HG02840 (cell line): ENCODE data around the gene AEBP1.

Experiments used
- ATAC-seq: cut with Tn5 transposase; IDR thresholded peaks from one replicate; pipeline ENCODE4 v1.9.1; 2021; ENCODE audit warnings: mild to moderate bottlenecking, moderate library complexity, moderate number of reproducible peaks; ENCODE audit not compliant: unreplicated experiment, low FRiP score

AEBP1 gene

GRCh38 chr7:44150966-44151941 is 47.1 kb downstream of the AEBP1 start:
- ATAC-seq, result no peak

DNA sequence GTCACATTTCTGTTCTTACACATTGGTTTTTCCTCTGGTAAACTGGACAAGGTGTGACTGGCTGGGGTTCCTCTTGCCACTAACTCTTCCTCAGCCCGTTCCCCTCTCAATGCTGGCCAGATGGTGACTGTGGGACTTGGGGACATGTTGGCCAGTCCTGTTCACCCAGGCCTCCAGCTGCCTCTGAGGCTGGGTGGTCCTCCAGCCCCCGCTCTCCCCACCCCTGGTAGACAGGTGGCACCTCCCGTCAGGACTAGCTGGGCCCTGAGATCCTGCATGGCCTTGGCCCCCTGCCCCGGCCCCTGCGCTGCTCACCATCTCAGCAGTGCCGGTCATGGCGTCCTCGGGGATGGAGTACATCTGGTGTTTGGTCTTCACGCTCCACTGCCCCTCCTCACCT is 47.8 kb downstream of the AEBP1 start:
- ATAC-seq, result no peak

DNA sequence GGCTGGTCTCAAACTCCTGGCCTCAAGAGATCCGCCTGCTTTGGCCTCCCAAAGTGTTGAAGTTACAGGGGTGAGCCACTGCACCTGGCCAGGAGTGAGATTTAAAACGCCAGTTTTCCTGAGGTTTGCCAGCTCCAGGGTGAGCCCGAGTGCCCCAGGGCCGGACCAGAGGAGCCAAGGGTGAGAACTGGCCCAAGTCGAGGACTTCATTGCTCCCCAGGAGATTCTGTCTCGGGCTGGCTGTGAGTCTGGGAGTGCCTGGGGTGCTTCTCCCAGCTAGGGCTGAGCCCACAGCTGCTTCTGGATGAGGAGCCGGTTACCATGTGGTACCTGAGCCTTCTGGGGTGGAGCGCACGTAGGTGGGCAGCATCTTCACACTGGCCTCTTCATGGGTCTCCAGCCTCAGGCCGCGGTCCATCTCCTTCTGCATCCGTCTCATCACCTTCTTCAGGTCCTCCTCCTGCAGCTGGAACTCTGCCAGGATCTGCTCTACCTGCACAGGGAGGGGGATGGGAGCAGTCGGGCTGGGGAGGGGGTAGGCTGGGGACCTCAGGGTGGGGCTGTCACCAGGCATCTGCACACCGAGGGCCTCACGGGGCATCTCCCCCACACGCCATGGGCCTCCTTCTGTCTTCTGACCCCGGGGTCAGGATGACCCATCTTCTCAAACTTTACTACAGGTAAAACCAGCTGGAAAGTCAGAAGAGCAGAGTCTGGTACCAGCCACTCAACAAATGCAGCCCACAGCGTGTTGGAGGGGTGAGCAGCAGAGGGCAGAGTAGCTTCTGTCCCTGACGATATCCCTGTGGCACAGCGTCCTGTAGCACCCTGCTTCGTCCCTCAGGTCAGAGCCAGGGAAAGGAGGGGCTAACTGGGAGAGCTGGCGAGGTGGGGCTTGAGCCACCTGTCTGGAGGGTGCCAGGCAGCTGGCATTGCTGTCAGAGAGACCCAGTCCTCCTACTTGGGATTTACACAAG is 49.1 kb downstream of the AEBP1 start:
- no peak for ATAC-seq

GRCh38 chr7:44153948-44154335 is 49.8 kb downstream of the AEBP1 start:
- ATAC-seq, result no peak

- ATAC-seq, result no peak
Measured at GRCh38 chr7:44154703-44155102, 50.6 kb downstream of the AEBP1 start.

GRCh38 chr7:44155191-44156185 is 51.3 kb downstream of the AEBP1 start:
- ATAC-seq, result no peak

- ATAC-seq, result no peak
Measured at GRCh38 chr7:44156453-44157010, 52.4 kb downstream of the AEBP1 start.

DNA sequence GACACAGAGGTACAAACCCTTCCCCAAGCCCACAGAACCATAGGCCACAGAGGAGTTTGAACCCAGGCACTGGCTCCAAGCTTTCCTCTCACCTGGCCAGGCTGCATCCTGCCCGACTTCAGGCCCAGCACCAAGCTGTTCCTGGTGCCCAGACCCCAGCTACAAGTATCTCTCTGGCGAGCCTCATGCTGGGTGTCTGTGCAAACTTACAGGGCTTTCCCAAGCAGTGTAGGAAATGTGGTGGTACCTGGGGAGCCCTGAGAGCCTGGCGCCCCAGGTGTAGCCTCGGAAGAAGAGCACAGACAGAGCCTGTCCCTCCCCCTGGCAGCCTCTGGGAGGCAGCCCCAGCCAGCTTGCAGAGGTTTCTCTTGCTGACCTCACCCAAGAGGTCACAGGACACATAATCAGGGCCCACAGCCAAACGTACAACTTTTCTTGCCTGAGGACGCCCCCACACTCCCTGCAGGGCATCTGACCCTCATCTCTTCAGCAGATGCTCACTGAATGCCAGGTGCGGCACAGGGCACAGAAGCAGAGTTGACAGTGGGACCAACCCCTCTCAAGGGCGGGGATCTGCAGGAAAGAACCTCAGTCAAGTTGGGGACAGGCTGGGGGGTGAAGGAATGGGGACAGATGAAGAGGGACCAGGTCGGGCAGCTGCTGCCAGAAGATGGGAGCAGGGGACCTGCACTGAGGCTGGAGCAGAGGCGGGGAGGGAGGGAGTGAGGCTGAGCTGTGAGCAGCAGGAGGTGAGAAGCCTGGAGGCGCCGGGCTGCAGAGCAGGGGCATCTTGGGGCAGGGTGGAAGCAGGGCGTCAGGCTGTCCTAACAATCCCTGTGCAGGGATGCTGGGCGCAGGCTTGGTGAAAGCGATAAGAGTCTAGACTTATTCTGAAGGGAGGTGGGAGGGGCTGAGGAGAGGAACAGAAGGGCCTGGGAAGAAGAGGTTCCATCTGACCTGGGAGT is 53.3 kb downstream of the AEBP1 start:
- no peak for ATAC-seq

GRCh38 chr7:44158096-44158872 is 54.1 kb downstream of the AEBP1 start:
- ATAC-seq, result no peak

- ATAC-seq, result no peak
Measured at GRCh38 chr7:44158873-44159631, 54.9 kb downstream of the AEBP1 start.

- no peak for ATAC-seq
Measured at GRCh38 chr7:44159824-44160630, 55.9 kb downstream of the AEBP1 start.

DNA sequence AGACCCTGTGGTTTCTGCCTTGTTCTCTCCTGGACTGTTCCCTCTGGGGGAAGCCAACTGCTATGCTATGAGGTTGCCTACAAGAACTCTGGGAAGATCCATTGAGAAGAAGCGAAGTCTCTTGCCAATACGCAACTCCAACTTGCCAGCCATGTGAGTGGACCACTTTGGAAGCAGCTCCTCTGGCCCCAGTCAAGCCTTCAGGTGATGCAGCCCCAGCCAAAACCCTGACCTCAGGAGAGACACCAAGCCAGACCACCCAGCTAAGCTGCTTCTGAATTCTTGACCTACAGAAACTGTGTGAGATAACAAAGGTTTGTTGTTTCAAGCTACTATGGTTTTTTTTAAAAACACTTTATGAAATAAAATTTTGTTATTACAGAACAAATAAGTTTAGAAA is 57.2 kb downstream of the AEBP1 start:
- ATAC-seq, result no peak

DNA sequence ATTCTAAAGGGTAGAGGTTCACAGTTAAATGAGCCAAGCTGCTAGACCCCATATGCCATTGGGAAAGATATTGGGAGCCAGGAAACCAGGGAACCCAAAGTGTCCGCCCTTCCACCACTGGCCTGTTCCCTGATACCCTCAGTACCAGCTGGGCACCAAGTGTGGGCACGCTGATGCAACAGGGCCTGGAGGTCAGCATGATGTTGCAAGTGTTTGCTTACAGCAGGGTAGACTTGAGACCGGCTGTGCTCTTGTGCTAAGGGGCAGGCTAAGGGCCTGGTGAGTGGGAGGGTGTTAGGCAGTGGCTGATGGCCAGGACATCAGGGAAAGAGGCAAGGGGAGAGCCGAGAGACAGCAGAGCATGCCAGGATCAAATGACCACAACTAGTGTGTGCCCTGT is 58.0 kb downstream of the AEBP1 start:
- no peak for ATAC-seq

DNA sequence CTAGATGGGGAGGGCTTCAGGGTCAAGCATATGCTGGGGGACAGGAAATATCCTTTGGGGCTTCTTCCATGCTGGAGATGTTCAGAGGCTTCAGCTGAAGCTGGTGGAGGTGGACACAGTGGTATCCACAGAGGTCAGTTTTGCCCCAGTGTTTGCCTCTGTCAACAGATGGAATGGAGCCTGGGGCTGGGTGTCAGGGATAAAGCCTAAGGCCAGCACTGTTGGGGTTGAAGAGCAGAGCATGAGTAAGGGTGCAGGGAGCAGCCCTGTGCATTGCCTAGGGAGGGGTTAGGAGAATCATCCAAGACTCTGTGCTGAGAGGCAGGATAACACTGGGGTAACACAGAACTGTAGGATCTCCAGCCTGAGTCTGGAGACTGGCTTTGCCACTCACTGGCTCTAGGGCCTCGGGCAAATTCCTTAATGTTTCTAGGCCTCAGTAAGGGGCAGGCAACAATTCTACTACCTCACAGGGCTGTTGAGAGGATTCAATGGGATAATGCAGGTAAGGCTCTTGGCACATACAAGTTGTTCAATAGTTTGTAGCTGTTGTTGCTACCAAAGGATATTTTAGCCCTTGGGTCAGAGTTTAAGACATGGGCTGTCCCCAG is 58.7 kb downstream of the AEBP1 start:
- ATAC-seq, result no peak

GRCh38 chr7:44163591-44163990 is 59.4 kb downstream of the AEBP1 start:
- ATAC-seq, result no peak
